IPS-18c (cell line): ENCODE data around the gene AXIN2.

Source experiments
- H3K4me3 ChIP-seq: 2 replicates; pipeline ENCODE4 v1.7.0; 2013; ENCODE audit warnings: low read depth, mild to moderate bottlenecking, low read length, moderate library complexity; ENCODE audit not compliant: insufficient read depth
- H3K9me3 ChIP-seq: one replicate; pipeline ENCODE4 v1.6.1; 2013; ENCODE audit warnings: mild to moderate bottlenecking, low read length, moderate library complexity; ENCODE audit not compliant: control insufficient read depth, insufficient read depth

Gene AXIN2

GRCh38 chr17:65483438-65483837 is 78.0 kb downstream of the AXIN2 start:
- Histone ChIP-seq H3K9me3 (peaks cover 2% of the 10 kb centered on the region), H3K4me3 (no peak overlapping the region)

GRCh38 chr17:65482201-65482600 is 79.2 kb downstream of the AXIN2 start:
- H3K9me3 ChIP-seq: peaks cover 2% of the 10 kb centered on the region
- no peak overlapping the region for H3K4me3 ChIP-seq

- H3K9me3 ChIP-seq: peaks cover 2% of the 10 kb centered on the region
- H3K4me3 ChIP-seq: no peak overlapping the region
Observed at GRCh38 chr17:65479282-65479681, 82.2 kb downstream of the AXIN2 start.
